ENCODE results near the gene ADD3.
"Not testable (repeated sequence)": the region's sequence is repeated elsewhere in the genome, so short reads cannot be mapped to it uniquely, and the experiment has no call there.

The ADD3 gene

DNA sequence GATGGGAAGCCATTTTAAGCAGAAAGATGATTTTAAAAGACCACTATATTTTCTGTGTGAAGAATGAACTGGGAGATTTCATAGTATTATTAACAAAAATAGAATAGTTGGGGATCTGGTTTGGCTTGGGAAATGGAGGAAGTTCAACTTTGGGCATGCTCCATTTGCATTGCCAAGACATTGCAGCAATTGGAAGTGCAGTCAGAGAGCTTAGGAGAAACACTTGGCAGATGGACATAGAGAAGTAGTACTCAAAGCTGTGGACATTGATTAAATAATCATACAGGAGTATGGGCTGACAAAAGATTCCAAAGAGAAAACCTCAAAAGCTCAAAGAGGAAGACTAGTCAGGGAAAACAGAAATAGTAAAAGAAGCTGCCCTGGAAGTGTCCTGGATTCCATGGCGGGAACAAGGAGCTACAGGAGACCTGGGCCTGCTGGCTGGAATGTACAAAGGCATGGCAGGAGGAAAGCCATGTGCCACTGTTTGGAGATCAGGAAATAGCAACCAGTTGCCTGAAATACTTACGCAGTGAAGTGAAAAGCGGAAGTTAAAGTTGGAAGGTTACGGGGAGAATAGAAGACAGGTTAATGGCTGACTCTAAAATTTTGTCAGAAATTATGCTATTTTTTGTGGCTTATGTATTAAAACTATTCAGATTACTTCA lies 106.0 kb downstream of the ADD3 start:
- DNase-seq, result no peak

DNA sequence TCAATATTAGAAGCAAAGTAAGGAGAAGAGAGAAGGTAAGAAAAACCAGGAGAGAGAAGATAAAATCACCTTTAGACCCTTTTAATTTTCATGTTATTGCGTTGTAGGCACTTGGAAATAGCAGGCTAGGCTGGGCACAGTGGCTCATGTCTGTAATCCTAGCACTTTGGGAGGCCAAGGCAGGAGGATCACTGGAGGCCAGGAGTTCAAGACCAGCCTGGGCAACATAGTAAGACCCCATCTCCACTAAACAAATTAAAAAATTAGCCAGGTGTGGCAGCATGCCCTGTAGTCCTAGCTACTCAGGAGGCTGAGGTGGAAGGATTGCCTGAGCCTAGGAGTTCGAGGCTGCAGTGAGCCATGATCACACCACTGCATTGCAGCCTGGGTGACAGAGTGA lies 106.9 kb downstream of the ADD3 start:
- not testable (repeated sequence) for DNase-seq

DNA sequence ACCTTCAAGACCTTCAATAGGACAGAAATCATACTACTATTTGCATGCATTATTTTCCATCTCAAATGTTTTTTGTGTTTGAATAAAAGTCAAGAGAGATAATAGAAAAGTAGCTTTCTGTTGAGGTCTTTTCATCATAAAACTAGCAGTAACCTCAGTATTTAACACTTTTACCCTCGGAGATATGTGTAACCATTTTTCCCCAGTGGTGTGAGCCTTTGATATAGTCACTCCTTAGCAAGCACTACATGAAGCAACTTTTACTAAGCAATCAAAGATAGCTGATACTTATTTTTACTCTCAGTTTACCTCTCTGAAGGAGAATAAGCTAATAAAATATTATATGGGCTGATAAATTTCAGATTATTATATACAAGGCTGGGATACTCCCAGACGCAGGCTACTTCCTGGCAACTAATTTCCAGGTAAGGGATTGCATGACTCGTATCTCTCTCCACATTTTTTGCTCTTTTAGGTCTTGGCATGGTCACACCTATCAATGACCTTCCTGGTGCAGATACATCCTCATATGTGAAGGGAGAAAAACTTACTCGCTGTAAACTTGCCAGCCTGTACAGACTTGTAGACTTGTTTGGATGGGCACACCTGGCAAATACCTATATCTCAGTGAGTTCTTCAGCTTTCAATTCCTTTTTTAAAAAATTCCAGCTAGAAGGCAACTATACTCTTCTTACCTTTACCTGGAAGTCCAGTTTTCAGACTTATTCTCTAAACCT lies 108.2 kb downstream of the ADD3 start:
- no peak for DNase-seq

DNA sequence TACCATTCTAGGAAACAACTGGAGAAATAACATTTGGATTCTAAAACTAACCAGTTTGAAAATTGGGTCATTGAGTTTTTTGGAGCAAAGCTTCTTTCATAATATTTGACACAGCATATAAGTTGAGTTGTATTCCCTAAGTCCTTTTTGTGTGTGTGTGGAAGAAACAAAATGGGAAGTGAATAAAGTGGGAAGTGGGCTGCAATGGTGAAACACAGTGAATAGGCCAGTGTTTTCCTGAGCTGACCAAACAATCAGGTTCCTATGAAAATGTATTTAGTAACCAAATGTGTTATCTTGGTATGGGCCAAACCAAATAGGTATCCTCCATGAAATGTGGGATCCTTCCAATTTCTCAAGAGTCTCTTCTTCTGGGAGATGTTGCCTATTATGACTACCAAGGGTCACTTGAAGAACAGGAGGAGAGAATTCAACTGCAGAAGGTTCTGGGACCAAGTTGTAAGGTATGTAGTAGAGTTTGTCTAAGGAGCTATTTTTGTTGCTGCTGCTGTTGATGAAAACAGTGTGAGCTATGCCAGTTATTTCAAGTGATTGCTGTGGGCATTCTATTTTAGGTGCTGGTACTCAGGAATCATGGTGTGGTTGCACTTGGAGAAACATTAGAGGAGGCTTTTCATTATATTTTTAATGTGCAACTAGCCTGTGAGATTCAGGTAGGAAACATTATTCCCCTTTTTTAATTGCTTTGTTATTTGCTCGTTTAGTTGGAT lies 111.3 kb downstream of the ADD3 start:
- peak; percentile 22 to 40 (median 32) for DNase-seq

DNA sequence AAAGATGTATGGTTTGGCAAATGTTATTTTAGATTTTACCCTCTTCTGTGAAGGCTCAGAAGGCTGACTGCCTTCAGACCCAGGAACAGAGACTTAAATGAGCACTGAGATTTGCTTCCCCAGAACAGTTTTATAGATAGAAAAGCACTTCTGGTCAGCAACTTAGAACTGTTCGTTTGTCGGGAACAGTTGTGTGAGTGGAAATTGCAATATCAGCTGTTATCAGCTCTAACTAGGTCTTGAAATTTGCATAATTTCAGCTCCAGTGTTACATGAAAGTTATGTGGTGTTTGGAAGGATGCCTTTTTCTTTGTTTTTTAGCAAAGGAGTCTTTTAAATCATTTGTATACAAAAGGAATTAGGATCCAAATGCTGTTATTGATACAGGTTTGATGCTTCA lies 115.8 kb downstream of the ADD3 start:
- DNase-seq, result no peak

DNA sequence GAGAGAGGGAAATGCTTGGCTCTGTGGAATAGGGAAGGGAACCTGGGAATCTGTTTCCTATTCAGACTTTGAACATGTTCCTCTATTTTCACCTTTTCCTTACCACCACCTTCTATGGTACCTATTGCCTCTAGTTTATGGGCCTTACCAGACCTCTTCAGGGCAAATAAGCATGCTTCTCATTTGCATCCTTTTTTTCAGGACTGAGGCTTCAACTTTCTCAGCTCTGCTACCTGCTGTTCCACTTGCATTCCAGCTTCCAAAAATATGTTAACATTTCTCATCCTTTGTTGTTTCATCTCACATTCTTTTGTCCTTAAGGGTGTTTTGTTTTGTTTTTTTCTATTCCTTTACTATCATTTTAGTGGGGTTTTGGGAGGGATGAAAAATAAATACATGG lies 121.7 kb downstream of the ADD3 start:
- no peak for DNase-seq

DNA sequence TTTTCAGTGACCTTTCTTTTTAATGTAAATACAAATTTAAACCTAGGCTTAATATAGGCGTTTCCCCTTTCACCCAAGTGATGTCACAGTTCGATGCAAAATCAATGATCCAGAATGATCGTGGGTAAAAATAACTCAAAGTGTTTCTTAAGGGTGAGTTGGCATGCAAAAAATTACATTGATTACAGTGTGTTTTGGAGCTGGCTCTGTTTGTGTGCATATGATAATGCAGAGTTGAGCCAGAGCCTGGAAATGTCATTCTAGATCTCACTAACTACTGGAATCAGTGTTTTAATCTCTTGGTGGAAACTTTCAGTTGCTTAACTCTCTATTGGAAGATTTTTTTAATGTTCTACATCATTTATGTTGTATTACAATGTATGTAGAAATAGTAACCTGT lies 127.1 kb downstream of the ADD3 start:
- DNase-seq, result no peak

DNA sequence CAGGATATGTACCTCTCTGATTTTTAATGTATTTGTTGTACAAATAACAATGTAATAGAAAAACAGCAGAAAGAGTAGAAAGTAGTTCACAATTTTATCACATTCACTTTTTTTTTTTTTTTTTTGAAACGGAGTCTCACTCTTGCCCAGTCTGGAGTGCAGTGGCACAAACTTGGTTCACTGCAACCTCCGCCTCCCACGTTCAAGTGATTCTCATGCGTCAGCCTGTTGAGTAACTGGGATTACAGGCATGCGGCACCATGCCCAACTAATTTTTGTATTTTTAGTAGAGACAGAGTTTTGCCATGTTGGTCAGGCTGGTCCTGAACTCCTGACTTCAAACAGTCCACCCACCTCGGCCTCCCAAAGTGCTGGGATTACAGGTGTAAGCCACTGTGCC lies 128.1 kb downstream of the ADD3 start:
- not testable (repeated sequence) for DNase-seq

DNA sequence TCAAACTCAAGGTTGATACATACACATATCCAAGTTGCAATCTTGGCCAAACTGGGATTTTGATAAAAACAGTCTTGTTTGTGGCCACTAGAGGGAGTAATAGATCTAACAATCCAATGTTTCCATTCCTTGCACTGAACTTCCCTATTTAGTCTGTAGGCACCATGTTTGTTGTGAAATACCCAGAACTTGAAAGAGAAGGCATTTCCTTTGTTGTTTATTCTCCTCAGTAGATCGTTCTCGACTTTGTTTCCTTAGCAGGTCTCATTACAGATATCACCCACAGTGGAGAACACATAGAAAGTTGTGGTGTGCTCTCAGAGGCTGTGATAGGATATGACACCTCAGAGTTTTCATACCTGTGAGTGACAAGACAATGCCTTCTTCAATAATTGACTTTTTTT lies 129.4 kb downstream of the ADD3 start:
- peak; percentile 76 to 94 (median 92) for DNase-seq

DNA sequence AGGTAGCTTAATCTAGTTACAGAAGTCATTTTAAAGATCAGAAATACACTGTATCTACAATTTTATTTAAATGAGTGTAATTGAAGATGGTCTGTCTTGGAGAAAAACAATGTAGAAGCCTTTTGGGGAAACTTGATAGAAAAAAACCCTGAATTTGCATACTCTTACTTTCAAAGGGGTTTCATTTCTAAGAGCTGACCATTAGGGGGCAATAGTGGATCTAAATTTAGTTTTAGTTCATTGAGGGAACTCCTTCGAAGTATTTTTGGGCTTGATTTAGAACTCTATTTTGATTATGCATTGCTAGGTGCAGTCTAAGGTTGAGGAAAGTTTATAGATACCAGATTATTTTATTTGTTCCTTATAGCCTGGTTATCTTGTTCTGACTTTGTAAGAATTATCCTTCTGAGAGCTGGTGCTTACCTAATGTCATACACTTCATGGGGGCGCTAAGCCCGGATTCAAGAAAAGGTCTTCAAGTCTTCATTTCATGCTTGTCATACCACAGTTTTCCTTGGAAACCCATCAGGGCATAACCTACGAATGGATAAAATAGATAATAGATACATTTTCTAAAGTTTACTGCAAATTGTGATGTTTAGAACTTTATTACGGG lies 130.5 kb downstream of the ADD3 start:
- DNase-seq, result peak; percentile 78 to 94 (median 90)

DNA sequence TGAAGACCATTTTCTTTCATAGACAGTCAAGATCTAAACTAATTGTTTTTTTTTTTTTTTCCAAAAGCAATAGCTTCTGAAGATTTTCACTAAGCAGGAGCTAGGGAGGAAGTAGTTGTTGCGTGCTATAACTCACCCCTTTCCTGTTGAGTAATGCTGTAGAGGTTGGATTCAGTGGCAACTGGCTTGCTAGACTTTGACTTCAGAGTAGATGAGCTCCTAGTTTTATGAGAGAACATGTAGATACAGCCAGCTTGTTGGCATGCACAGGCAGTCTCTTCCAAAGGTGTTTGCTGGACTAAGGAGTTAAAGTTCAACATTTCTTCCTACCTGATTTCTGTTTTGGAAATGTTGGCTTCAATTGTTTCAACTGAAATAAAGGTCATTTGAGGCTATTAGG lies 133.4 kb downstream of the ADD3 start:
- DNase-seq, result peak; percentile 61 to 80 (median 76)

DNA sequence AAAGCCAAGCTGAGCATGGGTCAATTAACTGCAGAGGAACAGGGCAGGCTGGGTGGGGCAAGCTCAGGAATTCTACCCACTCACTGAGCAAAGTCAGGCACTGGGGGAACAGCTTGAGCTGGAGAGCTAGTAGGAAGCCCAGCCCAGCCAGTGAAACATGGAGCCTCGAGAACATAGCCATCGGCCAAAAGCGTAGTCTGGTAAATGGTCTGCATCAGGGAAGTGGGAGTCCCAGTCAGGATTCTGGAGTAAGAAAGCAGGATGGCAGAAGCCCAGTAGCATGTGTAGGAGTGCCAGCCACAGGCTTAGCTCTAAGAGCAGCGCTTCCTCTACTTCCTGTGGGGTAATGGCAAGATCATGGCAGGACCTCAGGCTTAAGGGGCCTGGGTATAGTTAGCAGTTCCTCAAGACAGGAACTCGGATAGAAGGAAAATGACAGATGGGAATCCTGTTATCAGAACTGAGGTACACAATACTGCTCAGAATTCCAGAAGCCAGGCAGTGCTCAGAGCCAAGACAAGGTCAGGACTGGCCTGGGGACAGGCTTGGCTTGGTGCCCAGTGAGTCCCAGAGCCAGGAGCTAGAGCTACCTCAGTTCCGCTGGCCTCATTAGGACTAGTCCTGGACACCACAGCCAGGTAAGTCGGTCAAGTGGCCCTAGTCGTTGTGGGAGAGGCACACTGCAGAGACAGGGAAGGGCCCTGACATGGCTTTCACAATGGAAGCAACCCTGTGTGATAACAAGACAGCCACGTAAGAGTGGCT lies 134.3 kb downstream of the ADD3 start:
- DNase-seq, result peak; percentile 46 to 47 (median 47)

DNA sequence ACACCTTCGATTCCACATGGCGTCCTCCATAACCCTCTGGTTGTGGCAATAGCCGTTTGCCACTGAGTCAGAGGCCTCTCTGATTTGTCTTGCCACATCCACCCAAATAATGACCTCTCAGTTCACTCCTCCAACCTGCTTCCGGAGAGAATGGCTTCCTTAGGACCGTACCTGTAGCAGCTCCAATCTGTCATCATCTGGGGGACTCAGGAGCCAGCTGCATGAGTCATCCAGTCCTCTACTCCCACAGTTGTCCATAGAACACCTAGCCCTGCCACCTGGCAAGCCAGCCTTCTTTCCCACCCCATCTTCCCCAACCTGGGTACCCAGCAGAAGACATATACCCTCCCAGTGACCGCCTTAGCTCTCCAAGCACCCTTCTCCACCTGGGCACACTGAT lies 135.2 kb downstream of the ADD3 start:
- no peak for DNase-seq

DNA sequence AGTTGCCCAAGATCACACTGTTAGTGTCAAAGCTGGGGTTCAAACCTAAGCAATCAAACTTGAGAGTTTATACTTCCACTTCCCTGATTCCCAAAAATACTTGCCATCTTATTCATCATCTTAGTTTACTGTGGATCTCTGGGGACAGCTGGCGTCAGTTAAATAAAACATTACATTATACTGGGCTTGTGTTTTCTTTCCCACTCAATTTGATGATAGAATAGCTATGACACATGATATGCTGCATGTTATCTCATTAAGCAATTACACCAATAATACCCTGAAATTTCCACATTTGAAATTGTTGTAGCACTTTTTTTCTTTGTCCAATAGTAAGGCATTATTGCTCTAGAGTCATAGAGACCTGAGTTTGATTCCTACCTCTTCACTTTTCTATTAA lies 136.7 kb downstream of the ADD3 start:
- DNase-seq, result peak in 1 of 3 donors; percentile 40

DNA sequence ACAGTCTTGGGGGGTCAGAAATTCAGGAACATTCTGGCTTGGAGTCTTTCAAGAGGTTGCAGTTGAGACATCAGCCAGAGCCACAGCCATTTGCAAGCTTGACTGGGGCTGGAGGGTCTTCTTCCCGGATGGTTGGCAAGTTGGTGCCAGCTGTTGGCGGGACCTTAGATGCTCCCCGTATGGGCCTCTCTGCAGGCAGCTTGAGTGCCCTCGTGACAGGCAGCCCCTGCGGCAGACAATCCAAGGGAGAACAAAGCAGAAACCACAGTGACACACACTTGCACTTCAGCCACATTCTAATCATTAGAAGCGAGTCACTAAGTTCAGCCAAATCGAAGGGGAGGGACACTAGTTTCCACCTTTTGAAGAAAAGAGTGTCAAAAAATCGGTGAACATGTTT lies 140.2 kb downstream of the ADD3 start:
- peak; percentile 27 to 41 (median 35) for DNase-seq

DNA sequence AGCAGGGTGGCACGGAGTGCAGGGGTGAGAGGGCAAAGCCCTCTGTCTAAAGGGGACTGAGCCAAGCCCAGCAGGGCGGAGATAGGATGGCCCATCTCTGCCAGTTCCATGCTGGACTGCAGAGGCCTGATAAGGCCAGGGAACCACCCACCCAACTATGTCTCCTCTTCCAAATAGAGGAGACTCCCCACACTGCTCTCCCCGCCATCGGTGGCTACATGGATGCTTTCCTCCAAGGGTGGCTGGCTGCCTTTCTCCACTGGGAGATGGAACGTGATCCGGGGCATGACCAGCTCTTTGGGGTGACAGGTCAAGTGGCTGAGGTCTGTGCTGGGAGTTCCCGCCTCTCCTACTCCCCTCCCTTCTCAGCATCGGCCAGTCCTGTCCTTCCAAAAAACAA lies 141.5 kb downstream of the ADD3 start:
- no peak for DNase-seq

DNA sequence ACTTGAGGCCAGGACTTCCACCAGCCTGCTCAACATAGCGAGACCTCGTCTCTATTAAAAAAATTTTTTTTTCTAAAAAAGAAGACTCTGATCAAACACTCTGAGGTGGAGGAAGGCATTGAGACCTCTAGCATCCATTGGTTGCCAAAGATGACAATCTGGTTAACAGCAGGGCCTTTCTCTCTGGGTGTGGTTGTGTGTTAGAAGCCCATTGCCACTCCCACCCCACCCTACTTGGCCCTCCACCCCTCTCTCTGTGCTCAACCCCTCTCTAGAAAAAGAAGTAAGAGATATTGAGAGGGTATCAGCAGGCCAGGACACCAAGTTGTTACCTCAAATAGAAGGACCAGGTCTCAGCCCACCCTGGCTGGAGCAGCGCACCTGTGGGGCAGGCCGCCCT lies 142.3 kb downstream of the ADD3 start:
- no peak for DNase-seq

DNA sequence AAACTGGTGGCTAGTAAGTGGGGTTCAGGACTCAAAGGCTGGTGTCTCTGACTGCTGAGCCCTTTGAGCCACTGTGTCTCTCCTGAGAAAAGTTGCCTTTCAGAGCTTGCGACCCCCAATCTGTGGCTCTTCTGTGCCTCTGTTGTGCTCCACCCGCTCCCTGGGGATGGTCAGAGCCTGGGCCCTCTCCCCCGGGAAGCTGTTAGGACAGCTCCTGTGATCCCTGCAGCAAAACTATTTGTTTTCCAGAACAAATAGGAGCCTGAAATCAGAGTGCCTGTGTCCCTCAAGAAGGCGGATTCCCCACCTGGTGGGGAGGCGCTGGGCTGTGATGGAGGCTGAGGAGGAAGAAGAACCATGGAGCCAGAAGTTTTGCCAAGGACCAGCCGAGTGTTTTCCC lies 143.2 kb downstream of the ADD3 start:
- no peak for DNase-seq

DNA sequence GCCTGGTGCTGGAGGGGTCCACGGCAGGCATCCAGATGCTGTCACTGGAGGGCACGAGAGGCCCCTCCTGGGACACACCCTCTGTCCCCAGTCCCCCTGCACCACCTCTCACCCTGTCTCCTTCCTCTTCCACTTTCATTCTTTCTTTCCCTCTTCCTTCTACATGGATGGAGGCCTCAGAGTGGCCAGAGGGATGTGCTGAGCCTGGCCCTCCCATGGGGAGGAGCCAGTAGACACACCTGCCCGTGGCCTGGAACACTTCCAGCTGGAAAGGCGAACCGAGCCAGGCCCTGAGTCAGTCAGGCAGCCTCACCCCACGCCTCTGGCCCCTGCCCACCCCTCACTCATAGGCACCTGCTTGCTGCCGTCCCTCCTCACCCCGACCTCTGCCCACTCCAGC lies 143.7 kb downstream of the ADD3 start:
- DNase-seq, result no peak

DNA sequence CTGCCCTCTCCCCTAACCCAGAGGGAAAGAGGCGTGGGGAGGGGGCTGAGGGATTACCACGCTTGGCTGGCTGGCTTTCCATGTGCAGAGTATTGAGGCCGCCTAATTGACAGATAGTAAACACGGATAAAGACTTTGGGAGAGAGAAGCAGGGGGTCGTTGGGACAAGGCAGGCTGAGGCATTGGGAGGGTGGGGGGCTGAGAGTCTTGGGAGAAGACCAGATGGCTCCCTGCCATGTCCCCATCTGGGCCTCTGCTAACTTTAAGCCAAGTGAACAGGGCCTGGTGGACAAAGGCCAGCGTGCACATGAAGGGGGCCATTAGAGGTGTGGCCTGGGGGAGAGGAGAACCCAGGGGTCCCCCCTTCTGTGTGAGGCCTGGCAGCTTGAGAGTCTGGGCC lies 144.2 kb downstream of the ADD3 start:
- DNase-seq, result no peak

DNA sequence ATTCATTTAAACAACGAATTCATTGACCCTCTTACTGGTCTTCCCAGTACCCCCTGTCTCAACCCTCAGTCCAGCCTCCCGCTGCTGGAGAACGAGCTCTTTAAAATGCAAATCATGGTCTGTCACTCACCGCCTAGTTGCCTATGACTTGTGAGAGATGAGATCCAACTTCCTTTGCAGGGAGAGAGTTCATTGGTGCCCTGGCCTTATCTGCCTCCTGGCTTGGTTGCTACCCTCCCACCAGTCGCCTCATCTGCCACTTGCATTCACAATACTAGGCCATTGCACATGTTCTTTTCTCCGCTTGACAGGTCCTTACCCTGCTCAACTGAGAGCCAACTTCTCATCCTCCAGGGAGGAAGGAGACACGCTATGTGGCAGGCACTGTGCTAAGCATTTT lies 145.6 kb downstream of the ADD3 start:
- DNase-seq, result no peak

DNA sequence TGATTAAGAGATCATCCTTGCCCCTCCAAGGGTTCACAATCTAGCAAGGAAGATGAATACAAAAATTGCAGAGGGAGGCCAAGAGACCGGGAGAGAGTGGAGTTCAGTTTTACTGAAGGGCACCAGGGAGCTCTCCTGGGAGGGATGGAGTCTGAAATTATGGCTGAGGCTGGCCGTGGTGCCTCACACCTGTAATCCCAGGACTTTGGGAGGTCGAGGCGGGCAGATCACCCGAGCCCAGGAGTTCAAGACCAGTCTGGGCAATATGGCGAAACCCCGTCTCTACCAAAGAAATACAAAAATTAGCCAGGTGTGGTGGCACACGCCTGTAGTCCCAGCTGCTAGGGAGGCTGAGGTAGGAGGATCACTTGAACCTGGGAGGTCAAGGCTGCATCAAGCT lies 148.3 kb downstream of the ADD3 start:
- no peak for DNase-seq
